ENCODE measurements around the gene POLR2F. TPM values are rescaled to one million over a fixed set of nuclear protein-coding genes. Genes with fewer than 3 reads are reported as not detected.

Gene POLR2F
- total and polyA plus RNA-seq, 12 donors = 62.4 to 200 (median 79.4) TPM

GRCh38 chr22:37910890-37911672, 42.4 kb upstream of the POLR2F start:
- Histone ChIP-seq H3K4me1 (peaks cover 6 to 65% (median 35%) of the 10 kb centered on the region in 9 donors), H3K27ac (peak overlapping the region in 8 of 10 donors; percentile 28 to 72 (median 46)), H3K4me3 (no peak overlapping the region), H3K27me3 (no peaks in the 10 kb centered on the region), H3K36me3 (peaks cover 0 to 45% (median 7%) of the 10 kb centered on the region in 9 donors), H3K9me3 (no peaks in the 10 kb centered on the region)
- intact Hi-C loops (cut with DNase I) = no loop called here
- DNase-seq (no peak), ATAC-seq (peak in 1 of 8 donors; percentile 7)
- 50 to 53% methylated on average over 15 of the region's 15 CpGs for WGBS, 2 donors
- no peak for TF ChIP-seq CTCF (IDR thresholded peaks at IDR 0.05)

GRCh38 chr22:37911697-37912096, 41.8 kb upstream of the POLR2F start:
- Histone ChIP-seq H3K27ac (peak overlapping the region in 8 of 10 donors; percentile 6 to 72 (median 54)), H3K9me3 (no peaks in the 10 kb centered on the region), H3K36me3 (peaks cover 0 to 51% (median 11%) of the 10 kb centered on the region in 9 donors), H3K27me3 (no peaks in the 10 kb centered on the region), H3K4me3 (no peak overlapping the region), H3K4me1 (peaks cover 6 to 64% (median 35%) of the 10 kb centered on the region in 9 donors)
- TF ChIP-seq CTCF (IDR thresholded peaks at IDR 0.05) = no peak
- ATAC-seq (peak in 2 of 8 donors; percentile 33 to 50), DNase-seq (no peak)
- 73 to 80% methylated on average over 8 of the region's 8 CpGs for WGBS, 2 donors
- intact Hi-C loops (cut with DNase I) = no loop called here

GRCh38 chr22:37912171-37912570, 41.3 kb upstream of the POLR2F start:
- no peak overlapping the region for H3K4me3 ChIP-seq
- H3K36me3 ChIP-seq = peaks cover 0 to 56% (median 16%) of the 10 kb centered on the region in 9 donors
- no peaks in the 10 kb centered on the region for H3K9me3 ChIP-seq
- H3K27me3 ChIP-seq = no peaks in the 10 kb centered on the region
- H3K4me1 ChIP-seq = peaks cover 6 to 61% (median 30%) of the 10 kb centered on the region in 9 donors
- DNase-seq (no peak), ATAC-seq (no peak)
- WGBS, 2 donors = 77% methylated on average over 8 of the region's 8 CpGs
- no peak for TF ChIP-seq CTCF (IDR thresholded peaks at IDR 0.05)
- H3K27ac ChIP-seq = peak overlapping the region in 9 of 10 donors; percentile 6 to 72 (median 57)
- intact Hi-C loops (cut with DNase I) = no loop called here

- intact Hi-C loops (cut with DNase I) = no loop called here
- Histone ChIP-seq H3K4me1 (peaks cover 3 to 62% (median 23%) of the 10 kb centered on the region in 9 donors), H3K4me3 (no peak overlapping the region), H3K36me3 (peaks cover 0 to 67% (median 18%) of the 10 kb centered on the region in 9 donors), H3K27ac (peak overlapping the region in 9 of 10 donors; percentile 20 to 72 (median 61)), H3K27me3 (no peaks in the 10 kb centered on the region), H3K9me3 (no peaks in the 10 kb centered on the region)
- peak; percentile 39 to 86 (median 76) for ATAC-seq
- WGBS, 2 donors = 42 to 68% methylated on average over 7 of the region's 7 CpGs
- peak in 1 of 2 donors; percentile 55 for DNase-seq
- no peak for TF ChIP-seq CTCF (IDR thresholded peaks at IDR 0.05)
Measured at GRCh38 chr22:37913233-37913721, 40.2 kb upstream of the POLR2F start.
